SK-N-MC (cell line): ENCODE results near the gene LRATD1.

Source experiments
- EZH2 ChIP-seq: fragments of 200-600 bp; sonication (generic); IDR thresholded peaks from one replicate; pipeline ENCODE4 v1.6.1; 2017; ENCODE audit warnings: antibody characterized with exemption
- FOXP2 ChIP-seq: optimal IDR thresholded peaks from 2 replicates; pipeline ENCODE3; 2011; ENCODE audit warnings: mild to moderate bottlenecking, moderate library complexity; ENCODE audit not compliant: insufficient read depth; ENCODE audit errors: extremely low read length, control extremely low read depth
- POLR2AphosphoS5 ChIP-seq: IDR thresholded peaks from 2 replicates; pipeline ENCODE4 v1.6.1; 2012; ENCODE audit warnings: mild to moderate bottlenecking, low read depth, low read length, borderline replicate concordance

- TF ChIP-seq EZH2 (no peak), POLR2AphosphoS5 (no peak), FOXP2 (no peak)
These were observed 1.6 kb downstream of the LRATD1 start for GRCh38 chr2:14634182-14634488.
